GM13977 (cell line): ENCODE measurements around the gene RTL1.

Experiments used
- DNase-seq: peaks from one replicate; pipeline ENCODE4 v3.0.0; 2012; ENCODE audit warnings: low spot score
- CTCF ChIP-seq: IDR thresholded peaks from 2 replicates; pipeline ENCODE4 v1.5.1; 2012; ENCODE audit warnings: mild to moderate bottlenecking, control low read depth; ENCODE audit not compliant: insufficient read depth; ENCODE audit errors: extremely low read depth, missing control alignments
- in situ Hi-C: fragments of 300-500 bp; cut with MboI; formaldehyde crosslinking; loops from one replicate; pipeline ENCODE4 v1.12.0; 2022; ENCODE audit warnings: low sequenced_read_pairs, low pct_unique_long_range_greater_than_20kb, mixed read lengths, inconsistent platforms; ENCODE audit not compliant: unreplicated experiment

RTL1 gene

GRCh38 chr14:100893760-100894159 lies 9.8 kb downstream of the RTL1 start:
- in situ Hi-C loops, result no loop called here
- TF ChIP-seq CTCF, result no peak
- no peak for DNase-seq

GRCh38 chr14:100893228-100893601 lies 10.3 kb downstream of the RTL1 start:
- in situ Hi-C loops, result no loop called here
- no peak for DNase-seq
- no peak for TF ChIP-seq CTCF

- TF ChIP-seq CTCF, result no peak
- no peak for DNase-seq
- in situ Hi-C loops, result no loop called here
Observed at GRCh38 chr14:100892496-100893227, 10.9 kb downstream of the RTL1 start.

GRCh38 chr14:100891501-100892445 lies 11.7 kb downstream of the RTL1 start:
- in situ Hi-C loops, result no loop called here
- TF ChIP-seq CTCF, result no peak
- no peak for DNase-seq

GRCh38 chr14:100891051-100891450 lies 12.5 kb downstream of the RTL1 start:
- in situ Hi-C loops, result no loop called here
- TF ChIP-seq CTCF, result no peak
- no peak for DNase-seq

GRCh38 chr14:100890061-100890850 lies 13.3 kb downstream of the RTL1 start:
- DNase-seq, result no peak
- no peak for TF ChIP-seq CTCF
- in situ Hi-C loops, result no loop called here
